ENCODE data around the gene ARL6IP5.

DNA sequence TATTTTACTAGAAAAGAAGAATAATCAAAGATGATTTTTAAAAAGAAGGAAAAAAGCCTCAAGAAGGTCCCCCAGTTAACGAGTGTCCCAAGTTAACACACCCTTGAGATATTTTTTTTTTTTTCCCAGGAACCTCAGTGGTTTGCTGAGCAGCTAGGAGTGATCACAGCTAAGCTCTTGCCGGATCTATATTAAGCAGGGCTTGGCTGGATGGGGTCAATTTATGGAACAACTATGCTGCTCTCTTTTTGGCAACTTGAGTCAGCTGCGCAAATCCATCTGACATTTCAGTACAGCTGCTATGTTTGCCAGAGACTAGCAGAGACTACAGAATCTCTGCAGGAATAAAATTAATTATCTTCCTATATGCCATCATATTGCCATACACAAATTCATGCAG, 37.7 kb downstream of the ARL6IP5 start, which contains the start of gene LMOD3:
- TF ChIP-seq, protein P1, sequence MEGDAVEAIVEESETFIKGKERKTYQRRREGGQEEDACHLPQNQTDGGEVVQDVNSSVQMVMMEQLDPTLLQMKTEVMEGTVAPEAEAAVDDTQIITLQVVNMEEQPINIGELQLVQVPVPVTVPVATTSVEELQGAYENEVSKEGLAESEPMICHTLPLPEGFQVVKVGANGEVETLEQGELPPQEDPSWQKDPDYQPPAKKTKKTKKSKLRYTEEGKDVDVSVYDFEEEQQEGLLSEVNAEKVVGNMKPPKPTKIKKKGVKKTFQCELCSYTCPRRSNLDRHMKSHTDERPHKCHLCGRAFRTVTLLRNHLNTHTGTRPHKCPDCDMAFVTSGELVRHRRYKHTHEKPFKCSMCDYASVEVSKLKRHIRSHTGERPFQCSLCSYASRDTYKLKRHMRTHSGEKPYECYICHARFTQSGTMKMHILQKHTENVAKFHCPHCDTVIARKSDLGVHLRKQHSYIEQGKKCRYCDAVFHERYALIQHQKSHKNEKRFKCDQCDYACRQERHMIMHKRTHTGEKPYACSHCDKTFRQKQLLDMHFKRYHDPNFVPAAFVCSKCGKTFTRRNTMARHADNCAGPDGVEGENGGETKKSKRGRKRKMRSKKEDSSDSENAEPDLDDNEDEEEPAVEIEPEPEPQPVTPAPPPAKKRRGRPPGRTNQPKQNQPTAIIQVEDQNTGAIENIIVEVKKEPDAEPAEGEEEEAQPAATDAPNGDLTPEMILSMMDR (IDR thresholded peaks at IDR 0.05) = no peak
- TF ChIP-seq POLR2AphosphoS5 (IDR thresholded peaks at IDR 0.05; ENCODE audit: low read depth, low read length) (no peak), TCF7L2 (IDR thresholded peaks at IDR 0.05; ENCODE audit: low read depth, low read length) (no peak)

All from Panc1 (cell line).